GM23248 (cell line): ENCODE measurements around the gene SNRK.

Source experiments
- EZH2 ChIP-seq: fragments of 200-600 bp; sonication (generic); IDR thresholded peaks from 2 replicates; pipeline ENCODE4 v1.6.1; 2018; ENCODE audit warnings: antibody characterized with exemption, mild to moderate bottlenecking; ENCODE audit not compliant: insufficient read depth, poor library complexity, severe bottlenecking
- EZH2phosphoT487 ChIP-seq: fragments of 200-600 bp; sonication (generic); IDR thresholded peaks from 2 replicates; pipeline ENCODE4 v1.6.1; 2018; ENCODE audit warnings: antibody characterized with exemption, moderate library complexity, mild to moderate bottlenecking, low read depth; ENCODE audit not compliant: insufficient read depth

DNA sequence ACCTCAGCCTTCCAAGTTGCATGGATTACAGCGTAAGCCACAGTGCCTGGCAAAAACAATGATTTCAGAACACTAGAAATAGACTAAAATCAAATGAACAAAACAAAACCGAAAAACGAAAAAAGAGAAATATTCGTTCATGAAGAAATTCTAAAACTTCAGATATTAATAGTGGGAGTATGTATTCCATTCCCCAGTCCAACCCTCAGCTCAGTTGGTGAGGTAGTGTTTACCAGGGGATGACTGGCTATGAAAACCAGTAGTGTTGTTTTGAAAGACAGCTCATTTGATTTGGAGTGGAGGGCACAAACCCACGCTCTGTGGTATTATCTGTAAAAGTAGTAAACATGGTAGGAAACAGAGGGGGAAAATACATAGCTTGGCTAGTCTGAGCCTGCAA is 6.8 kb upstream of the SNRK start:
- TF ChIP-seq EZH2 (no peak), EZH2phosphoT487 (no peak)
